Endodermal cell (in vitro differentiated cells): ENCODE results near the gene NACC2. TPM values are rescaled to one million over a fixed set of nuclear protein-coding genes. Genes with fewer than 3 reads are reported as not detected.

Experiments used
- DNase-seq: peaks from one replicate; pipeline ENCODE4 v3.0.0-alpha.2; 2017
- H3K27ac ChIP-seq: 2 replicates; pipeline ENCODE4 v1.5.1; 2013; ENCODE audit warnings: mild to moderate bottlenecking, low read depth, low read length, moderate library complexity
- H3K27me3 ChIP-seq: 2 replicates; pipeline ENCODE4 v1.6.1; 2013; ENCODE audit warnings: mild to moderate bottlenecking, low read length, moderate library complexity; ENCODE audit not compliant: insufficient read depth, control insufficient read depth, poor library complexity, severe bottlenecking
- H3K36me3 ChIP-seq: 2 replicates; pipeline ENCODE4 v1.7.0; 2013; ENCODE audit warnings: mild to moderate bottlenecking, low read length, moderate library complexity; ENCODE audit not compliant: control insufficient read depth, insufficient read depth
- H3K4me1 ChIP-seq: one replicate; pipeline ENCODE4 v1.7.0; 2013; ENCODE audit warnings: low read length; ENCODE audit not compliant: control insufficient read depth, insufficient read depth
- H3K4me3 ChIP-seq: 2 replicates; pipeline ENCODE4 v1.5.1; 2013; ENCODE audit warnings: mild to moderate bottlenecking, low read length, moderate library complexity
- H3K9ac ChIP-seq: 2 replicates; pipeline ENCODE4 v1.6.1; 2013; ENCODE audit warnings: mild to moderate bottlenecking, low read length, moderate library complexity; ENCODE audit not compliant: poor library complexity, severe bottlenecking; ENCODE audit errors: extremely low read depth
- H3K9me3 ChIP-seq: 2 replicates; pipeline ENCODE4 v1.6.1; 2013; ENCODE audit warnings: mild to moderate bottlenecking, low read length, moderate library complexity; ENCODE audit not compliant: control insufficient read depth
- H3K27ac Mint-ChIP-seq: 2 replicates; pipeline ENCODE4 v1.8.0; 2020; ENCODE audit warnings: mixed read lengths
- H3K27me3 Mint-ChIP-seq: 2 replicates; pipeline ENCODE4 v1.8.0; 2021; ENCODE audit warnings: mild to moderate bottlenecking, mixed read lengths; ENCODE audit not compliant: insufficient read depth
- H3K36me3 Mint-ChIP-seq: 2 replicates; pipeline ENCODE4 v1.8.0; 2020; ENCODE audit warnings: low read depth, mixed read lengths
- H3K4me1 Mint-ChIP-seq: 2 replicates; pipeline ENCODE4 v1.8.0; 2020; ENCODE audit warnings: mixed read lengths
- H3K4me3 Mint-ChIP-seq: 2 replicates; pipeline ENCODE4 v1.8.0; 2020; ENCODE audit warnings: mild to moderate bottlenecking, moderate library complexity, mixed read lengths
- H3K9me3 Mint-ChIP-seq: 2 replicates; pipeline ENCODE4 v1.8.0; 2020; ENCODE audit warnings: mild to moderate bottlenecking, mixed read lengths
- CTCF ChIP-seq: fragments of 200-600 bp; sonication (generic); conservative IDR thresholded peaks from 2 replicates; pipeline ENCODE4 v1.5.0; 2021; ENCODE audit warnings: antibody characterized with exemption, mild to moderate bottlenecking
- WGBS, 2 experiments: methylation state at CpG; one replicate each; pipeline versions ENCODE4 v1.1.5 to v1.1.7; 2013; ENCODE audit warnings: missing lambda C conversion rate in 2 of 2, mixed read lengths in 1 of 2; ENCODE audit not compliant: insufficient coverage in 1 of 2, insufficient read length in 1 of 2; 5-methylcytosine and 5-hydroxymethylcytosine counted together
- total RNA-seq, 2 donors: library from RNA; stranded (reverse); fragmentation: NEBNext Ultra II Directional in 1 of 2; extraction: Animal tissue kit (Norgen Biotek cat#: 25700) in 1 of 2; gene quantifications; 2 replicates in 1 of 2; 3 replicates in 1 of 2; pipeline ENCODE4 v1.2.1, GENCODE V29; 2021

Gene NACC2
- total RNA-seq, 2 donors from 2014 or later: 12.4 to 16.7 TPM

- WGBS, 2 experiments: 73 to 83% methylated on average over 3 to 8 of the region's 8 CpGs
- no peak for DNase-seq
Measured at GRCh38 chr9:135963338-135963737, 131.8 kb downstream of the NACC2 start.

GRCh38 chr9:135962696-135963307 lies 132.3 kb downstream of the NACC2 start:
- H3K27me3 ChIP-seq: peaks cover 4% of the 10 kb centered on the region
- peaks cover 5% of the 10 kb centered on the region for H3K4me1 ChIP-seq
- no peak for TF ChIP-seq CTCF
- Mint-ChIP-seq H3K9me3 (no peaks in the 10 kb centered on the region), H3K4me3 (no peak overlapping the region), H3K36me3 (peaks cover 2% of the 10 kb centered on the region), H3K4me1 (peaks cover 17% of the 10 kb centered on the region), H3K27me3 (peaks cover 3% of the 10 kb centered on the region), H3K27ac (no peak overlapping the region)
- 85 to 86% methylated on average over 10 to 11 of the region's 11 CpGs for WGBS, 2 experiments
- no peak for DNase-seq
- no peak overlapping the region for H3K4me3 ChIP-seq
- H3K27ac ChIP-seq: no peak overlapping the region
- H3K9me3 ChIP-seq: no peaks in the 10 kb centered on the region
- no peak overlapping the region for H3K9ac ChIP-seq
- no peaks in the 10 kb centered on the region for H3K36me3 ChIP-seq

More at GRCh38 chr9:135963338-135963737, 131.8 kb downstream of the NACC2 start:
- no peak overlapping the region for H3K9ac ChIP-seq
- peaks cover 4% of the 10 kb centered on the region for H3K27me3 ChIP-seq
- H3K9me3 ChIP-seq: no peaks in the 10 kb centered on the region
- no peak for TF ChIP-seq CTCF
- H3K27ac Mint-ChIP-seq: no peak overlapping the region
- H3K4me1 ChIP-seq: peaks cover 5% of the 10 kb centered on the region
- peaks cover 20% of the 10 kb centered on the region for H3K4me1 Mint-ChIP-seq
- H3K36me3 Mint-ChIP-seq: peaks cover under 1% of the 10 kb centered on the region
- H3K36me3 ChIP-seq: no peaks in the 10 kb centered on the region
- H3K9me3 Mint-ChIP-seq: no peaks in the 10 kb centered on the region
- H3K27me3 Mint-ChIP-seq: peaks cover 3% of the 10 kb centered on the region
- H3K4me3 ChIP-seq: no peak overlapping the region
- no peak overlapping the region for H3K4me3 Mint-ChIP-seq
- H3K27ac ChIP-seq: no peak overlapping the region

GRCh38 chr9:135961811-135962695 lies 133.0 kb downstream of the NACC2 start:
- Mint-ChIP-seq H3K4me3 (peak overlapping the region; percentile 84), H3K4me1 (peaks cover 13% of the 10 kb centered on the region), H3K27ac (no peak overlapping the region), H3K9me3 (no peaks in the 10 kb centered on the region), H3K27me3 (peaks cover 3% of the 10 kb centered on the region), H3K36me3 (peaks cover 2% of the 10 kb centered on the region)
- H3K4me3 ChIP-seq: peak overlapping the region; percentile 13
- no peak overlapping the region for H3K9ac ChIP-seq
- peaks cover 4% of the 10 kb centered on the region for H3K27me3 ChIP-seq
- DNase-seq: peak; percentile 43
- H3K36me3 ChIP-seq: no peaks in the 10 kb centered on the region
- no peaks in the 10 kb centered on the region for H3K9me3 ChIP-seq
- TF ChIP-seq CTCF: no peak
- 65 to 69% methylated on average over 10 to 15 of the region's 15 CpGs for WGBS, 2 experiments
- H3K27ac ChIP-seq: no peak overlapping the region
- H3K4me1 ChIP-seq: peaks cover 5% of the 10 kb centered on the region
